Vagina (tissue), 2 donors: ENCODE results near the gene ZNF79. TPM values are rescaled to one million over a fixed set of nuclear protein-coding genes. Genes with fewer than 3 reads are reported as not detected.

ENCODE experiments used
- DNase-seq, 2 donors: peaks; one replicate each; pipeline ENCODE4 v3.0.0-alpha.2; 2017; ENCODE audit errors: extremely low spot score in 2 of 2
- H3K27ac ChIP-seq: fragments of 200-600 bp; sonication (generic); one replicate; pipeline ENCODE4 v1.5.1; 2019
- H3K27me3 ChIP-seq: fragments of 200-600 bp; sonication (generic); one replicate; pipeline ENCODE4 v1.5.1; 2019
- H3K36me3 ChIP-seq, 2 donors: fragments of 200-600 bp; sonication (generic); one replicate each; pipeline ENCODE4 v1.5.1; 2017 to 2019
- H3K4me1 ChIP-seq: fragments of 200-600 bp; sonication (generic); one replicate; pipeline ENCODE4 v1.5.1; 2019
- H3K4me3 ChIP-seq, 2 donors: fragments of 200-600 bp; sonication (generic); 1 replicate in 1 of 2; 2 replicates in 1 of 2; pipeline ENCODE4 v1.5.1; 2016 to 2019
- H3K9me3 ChIP-seq: fragments of 200-600 bp; sonication (generic); one replicate; pipeline ENCODE4 v1.5.1; 2019
- CTCF ChIP-seq, 3 experiments: fragments of 450-650 bp in 2 of 3; fragments of 200-600 bp in 1 of 3; sonication (generic) in 1 of 3; IDR thresholded peaks; one replicate each; pipeline ENCODE4 v1.5.1; 2017 to 2019; ENCODE audit warnings: antibody characterized with exemption in 3 of 3, mild to moderate bottlenecking in 2 of 3, moderate library complexity in 2 of 3
- POLR2A ChIP-seq, 2 donors: fragments of 450-650 bp; IDR thresholded peaks; one replicate each; pipeline ENCODE4 v1.6.1; 2017; ENCODE audit warnings: antibody characterized with exemption in 2 of 2, mild to moderate bottlenecking in 2 of 2, moderate library complexity in 2 of 2
- POLR2AphosphoS5 ChIP-seq, 2 donors: sonication (generic); formaldehyde crosslinking; IDR thresholded peaks; one replicate each; pipeline ENCODE4 v1.9.0; 2017; ENCODE audit warnings: antibody characterized with exemption in 2 of 2, mild to moderate bottlenecking in 2 of 2, low read depth in 1 of 2; ENCODE audit not compliant: insufficient read depth in 1 of 2
- intact Hi-C: fragments of 100-400 bp; cut with DNase I; formaldehyde crosslinking; loops from one replicate; pipeline ENCODE4 v1.15.1; 2023
- total RNA-seq: library from RNA; depleted of rRNA; stranded (reverse); fragments of >200 nt; gene quantifications from one replicate; pipeline ENCODE4 v1.2.3, GENCODE V29; 2016

Gene ZNF79
- total RNA-seq, 1 donor from 2014 or later = 13.3 TPM

- peaks cover 0 to 23% of the 10 kb centered on the region in 2 donors for H3K36me3 ChIP-seq
- no peaks in the 10 kb centered on the region for H3K9me3 ChIP-seq
- peak overlapping the region; percentile 61 to 94 for H3K4me3 ChIP-seq
- H3K27me3 ChIP-seq = no peaks in the 10 kb centered on the region
- H3K27ac ChIP-seq = peak overlapping the region; percentile 74
- no peak for DNase-seq
- TF ChIP-seq POLR2AphosphoS5 (IDR thresholded peaks at IDR 0.05; ENCODE audit: insufficient read depth in 1 of 2, low read depth in 1 of 2) = no peak
- TF ChIP-seq POLR2A (IDR thresholded peaks at IDR 0.05) = no peak
- no peak for TF ChIP-seq CTCF (IDR thresholded peaks at IDR 0.05)
- intact Hi-C loops = no loop called here
- H3K4me1 ChIP-seq = peaks cover 38% of the 10 kb centered on the region
Measured at GRCh38 chr9:127451858-127452656, 27.9 kb downstream of the ZNF79 start.

GRCh38 chr9:127452691-127453090 lies 28.5 kb downstream of the ZNF79 start:
- H3K4me3 ChIP-seq = peak overlapping the region; percentile 61 to 94
- intact Hi-C loops = no loop called here
- TF ChIP-seq POLR2A (IDR thresholded peaks at IDR 0.05) = no peak
- no peak for TF ChIP-seq POLR2AphosphoS5 (IDR thresholded peaks at IDR 0.05; ENCODE audit: insufficient read depth in 1 of 2, low read depth in 1 of 2)
- TF ChIP-seq CTCF (IDR thresholded peaks at IDR 0.05) = no peak
- H3K9me3 ChIP-seq = no peaks in the 10 kb centered on the region
- H3K27me3 ChIP-seq = no peaks in the 10 kb centered on the region
- no peak for DNase-seq
- peaks cover 38% of the 10 kb centered on the region for H3K4me1 ChIP-seq
- H3K27ac ChIP-seq = no peak overlapping the region
- peaks cover 0 to 23% of the 10 kb centered on the region in 2 donors for H3K36me3 ChIP-seq

- H3K4me1 ChIP-seq = peaks cover 15% of the 10 kb centered on the region
- H3K4me3 ChIP-seq = no peak overlapping the region
- TF ChIP-seq POLR2A (IDR thresholded peaks at IDR 0.05) (no peak), CTCF (IDR thresholded peaks at IDR 0.05) (no peak), POLR2AphosphoS5 (IDR thresholded peaks at IDR 0.05; ENCODE audit: insufficient read depth in 1 of 2, low read depth in 1 of 2) (no peak)
- no peak for DNase-seq
- H3K27me3 ChIP-seq = no peaks in the 10 kb centered on the region
- intact Hi-C loops = no loop called here
- no peaks in the 10 kb centered on the region for H3K9me3 ChIP-seq
- no peak overlapping the region for H3K27ac ChIP-seq
- peaks cover 0 to 32% of the 10 kb centered on the region in 2 donors for H3K36me3 ChIP-seq
Measured at GRCh38 chr9:127455324-127455992, 31.3 kb downstream of the ZNF79 start.

- peaks cover 0 to 49% of the 10 kb centered on the region in 2 donors for H3K36me3 ChIP-seq
- intact Hi-C loops = no loop called here
- H3K27ac ChIP-seq = no peak overlapping the region
- DNase-seq = no peak
- H3K4me3 ChIP-seq = no peak overlapping the region
- peaks cover 9% of the 10 kb centered on the region for H3K4me1 ChIP-seq
- H3K27me3 ChIP-seq = no peaks in the 10 kb centered on the region
- no peak for TF ChIP-seq POLR2AphosphoS5 (IDR thresholded peaks at IDR 0.05; ENCODE audit: insufficient read depth in 1 of 2, low read depth in 1 of 2)
- no peak for TF ChIP-seq CTCF (IDR thresholded peaks at IDR 0.05)
- TF ChIP-seq POLR2A (IDR thresholded peaks at IDR 0.05) = no peak
- no peaks in the 10 kb centered on the region for H3K9me3 ChIP-seq
Measured at GRCh38 chr9:127457191-127457878, 33.2 kb downstream of the ZNF79 start.
